ENCODE results near the gene RABAC1. TPM values are rescaled to one million over a fixed set of nuclear protein-coding genes. Genes with fewer than 3 reads are reported as not detected.

RABAC1 gene
- total and polyA plus RNA-seq, 10 of the 15 experiments (the other 5 are each of a cell fraction or from before 2014, with no cell fraction given), result 10.9 to 115 (median 49.2) TPM

DNA sequence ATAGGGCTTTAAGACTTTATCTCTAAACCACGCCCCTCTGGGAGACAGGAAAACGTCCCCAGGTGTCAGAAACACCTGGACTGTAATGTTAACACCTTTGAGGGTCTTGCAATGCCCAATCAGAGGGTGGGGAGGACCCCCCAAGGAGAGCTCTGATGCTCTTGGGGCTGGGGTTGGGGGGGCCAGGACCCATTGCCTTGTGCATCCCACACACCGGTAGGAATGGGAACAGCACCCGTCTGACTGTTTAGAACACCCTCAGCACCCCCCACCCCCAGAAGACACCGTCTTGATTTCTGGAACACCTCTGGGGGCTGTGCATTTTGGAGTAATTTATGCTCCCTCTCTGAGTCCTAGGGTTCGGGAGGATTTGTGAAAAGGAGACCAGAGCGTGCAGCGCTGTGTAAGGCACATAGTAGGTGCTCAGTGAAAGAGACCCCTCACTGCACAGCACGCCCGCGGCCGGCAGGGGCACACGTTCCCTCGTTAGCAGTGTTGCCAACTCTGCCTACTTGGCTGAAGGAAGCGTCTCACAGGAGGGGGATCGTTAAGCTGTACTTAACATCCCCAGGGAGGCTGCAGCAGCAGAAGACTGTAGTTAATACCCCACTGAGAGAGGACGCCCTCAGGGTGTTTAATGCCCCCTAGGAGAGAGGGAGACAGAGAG is 28.1 kb downstream of the RABAC1 start:
- ChIA-PET POLR2A (interaction anchor here (0.6 to 1.6 kb wide), 3 partner anchors 9 to 58 kb away, joined by 3 read pairs; no protein-coding TSS in a partner anchor), SMC1A (ENCODE audit: uncharacterized antibody, unreplicated experiment) (interaction anchor here (1.2 kb wide), 1 partner anchor 72 kb away, joined by 3 read pairs; no protein-coding TSS in a partner anchor), CTCF (interaction anchor here (1.1 kb wide), 1 partner anchor 45 kb away, joined by 4 read pairs; no protein-coding TSS in a partner anchor), RAD21 (ENCODE audit: unreplicated experiment) (interaction anchor here (1.3 kb wide), 1 partner anchor 58 kb away, joined by 5 read pairs; no protein-coding TSS in a partner anchor)
- no peaks in the 10 kb centered on the region for H3K79me2 ChIP-seq (ENCODE audit: control insufficient read depth, insufficient read depth, low read length)
- ATAC-seq (peak; percentile 23; the same call in 2 of the 3 replicates), DNase-seq (ENCODE audit: low read depth, low spot score) (no peak), FAIRE-seq (no peak)
- BruUV-seq (replicated peaks), result no TSS peak
- no peaks in the 10 kb centered on the region for H3K36me3 ChIP-seq (ENCODE audit: control insufficient read depth in 2 of 2, insufficient read depth in 2 of 2, low read length in 1 of 2)
- H3K9me3 ChIP-seq (replicated peaks; ENCODE audit: control insufficient read depth, insufficient read depth, low read length), result no peaks in the 10 kb centered on the region
- in situ Hi-C loops (cut with MboI), result loop anchor here (25.0 kb wide), 1 partner anchor 1831 kb away; the partner anchor contains the start of gene SMG9
- no peak overlapping the region for H3K9ac ChIP-seq (ENCODE audit: control insufficient read depth, insufficient read depth, low read length)
- intact Hi-C loops (cut with micrococcal nuclease; ENCODE audit: unreplicated experiment), result no loop called here
- TF ChIP-seq NFXL1 (IDR thresholded peaks at IDR 0.05; ENCODE audit: borderline replicate concordance), result no peak
- TF ChIP-seq, protein P1, sequence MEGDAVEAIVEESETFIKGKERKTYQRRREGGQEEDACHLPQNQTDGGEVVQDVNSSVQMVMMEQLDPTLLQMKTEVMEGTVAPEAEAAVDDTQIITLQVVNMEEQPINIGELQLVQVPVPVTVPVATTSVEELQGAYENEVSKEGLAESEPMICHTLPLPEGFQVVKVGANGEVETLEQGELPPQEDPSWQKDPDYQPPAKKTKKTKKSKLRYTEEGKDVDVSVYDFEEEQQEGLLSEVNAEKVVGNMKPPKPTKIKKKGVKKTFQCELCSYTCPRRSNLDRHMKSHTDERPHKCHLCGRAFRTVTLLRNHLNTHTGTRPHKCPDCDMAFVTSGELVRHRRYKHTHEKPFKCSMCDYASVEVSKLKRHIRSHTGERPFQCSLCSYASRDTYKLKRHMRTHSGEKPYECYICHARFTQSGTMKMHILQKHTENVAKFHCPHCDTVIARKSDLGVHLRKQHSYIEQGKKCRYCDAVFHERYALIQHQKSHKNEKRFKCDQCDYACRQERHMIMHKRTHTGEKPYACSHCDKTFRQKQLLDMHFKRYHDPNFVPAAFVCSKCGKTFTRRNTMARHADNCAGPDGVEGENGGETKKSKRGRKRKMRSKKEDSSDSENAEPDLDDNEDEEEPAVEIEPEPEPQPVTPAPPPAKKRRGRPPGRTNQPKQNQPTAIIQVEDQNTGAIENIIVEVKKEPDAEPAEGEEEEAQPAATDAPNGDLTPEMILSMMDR (IDR thresholded peaks at IDR 0.05 in 2 of 3, conservative IDR thresholded peaks at IDR 0.05 in 1 of 3; ENCODE audit: control insufficient read depth in 2 of 3, extremely low read depth in 1 of 3, insufficient read depth in 1 of 3, low read depth in 3 of 3, low read length in 3 of 3), result peak; percentile 8 to 56 (median 48); a peak in 4 of 6 replicates
- no peak for TF ChIP-seq HCFC1 (IDR thresholded peaks at IDR 0.05; ENCODE audit: low read length)
- TF ChIP-seq DPF2 (IDR thresholded peaks at IDR 0.05), result peak; percentile 90
- H3K27me3 ChIP-seq (replicated peaks in 1 of 2; ENCODE audit: control insufficient read depth in 2 of 2, insufficient read depth in 2 of 2, low read length in 1 of 2), result peaks cover 11 to 16% of the 10 kb centered on the region in 2 experiments
- 10% methylated on average over 17 of the region's 17 CpGs for WGBS (ENCODE audit: insufficient coverage, insufficient replicate concordance, low lambda C conversion rate, missing lambda C conversion rate)
- H4K20me1 ChIP-seq (ENCODE audit: control insufficient read depth, insufficient read depth), result no peaks in the 10 kb centered on the region
- no peak overlapping the region for H2AFZ ChIP-seq (ENCODE audit: control insufficient read depth, low read depth, low read length)
- H3K27ac ChIP-seq (ENCODE audit: control insufficient read depth, insufficient read depth), result no peak overlapping the region
- no peak overlapping the region for H3K4me3 ChIP-seq
- no peak overlapping the region for H3K4me2 ChIP-seq (ENCODE audit: control insufficient read depth, insufficient read depth)
- peaks cover 26% of the 10 kb centered on the region for H3K4me1 ChIP-seq (ENCODE audit: control insufficient read depth, insufficient read depth, low read length)
